NT2/D1 (cell line): Measurements from ENCODE around the gene VPS37C.
"Not testable (repeated sequence)": the region's sequence is repeated elsewhere in the genome, so short reads cannot be mapped to it uniquely, and the experiment has no call there.

Source experiments
- DNase-seq: peaks from one replicate; pipeline ENCODE4 v3.0.0-alpha.2; 2011; ENCODE audit warnings: low read depth, low spot score
- H3K27me3 ChIP-seq: 2 replicates; pipeline ENCODE4 v1.6.0; 2011; ENCODE audit warnings: mild to moderate bottlenecking; ENCODE audit not compliant: insufficient read length, insufficient read depth
- H3K36me3 ChIP-seq: 2 replicates; pipeline ENCODE4 v1.6.1; 2011; ENCODE audit warnings: mild to moderate bottlenecking, low read length, mixed read lengths; ENCODE audit not compliant: insufficient read depth, insufficient read length
- H3K4me1 ChIP-seq: 2 replicates; pipeline ENCODE4 v1.5.1; 2011; ENCODE audit not compliant: insufficient read depth, insufficient read length
- H3K4me3 ChIP-seq: 2 replicates; pipeline ENCODE4 v1.5.1; 2011; ENCODE audit warnings: low read depth; ENCODE audit not compliant: insufficient read length
- H3K9ac ChIP-seq: 2 replicates; pipeline ENCODE4 v1.6.0; 2011; ENCODE audit warnings: low read depth; ENCODE audit not compliant: insufficient read length
- H3K9me3 ChIP-seq: 2 replicates; pipeline ENCODE4 v1.5.1; 2011; ENCODE audit warnings: mild to moderate bottlenecking, low read length; ENCODE audit not compliant: insufficient read depth
- SUZ12 ChIP-seq: IDR thresholded peaks from 2 replicates; pipeline ENCODE4 v1.6.1; 2011; ENCODE audit not compliant: insufficient read length, insufficient read depth; ENCODE audit errors: extremely low read depth
- YY1 ChIP-seq: IDR thresholded peaks from 2 replicates; pipeline ENCODE4 v1.6.1; 2011; ENCODE audit not compliant: insufficient read length, insufficient read depth
- ZNF274 ChIP-seq: IDR thresholded peaks from 2 replicates; pipeline ENCODE4 v1.6.1; 2011; ENCODE audit warnings: mild to moderate bottlenecking, low read depth, low read length

Gene VPS37C

GRCh38 chr11:61187505-61188130 is 26.4 kb upstream of the VPS37C start:
- no peaks in the 10 kb centered on the region for H3K27me3 ChIP-seq
- H3K9me3 ChIP-seq, result peaks cover 11% of the 10 kb centered on the region; the same call in 1 of the 2 replicates
- H3K4me3 ChIP-seq, result no peak overlapping the region
- no peaks in the 10 kb centered on the region for H3K36me3 ChIP-seq
- peaks cover 3% of the 10 kb centered on the region for H3K4me1 ChIP-seq
- DNase-seq, result peak; percentile 81
- no peak overlapping the region for H3K9ac ChIP-seq
- no peak for TF ChIP-seq SUZ12
- no peak for TF ChIP-seq ZNF274
- no peak for TF ChIP-seq YY1

GRCh38 chr11:61186504-61186903 is 25.3 kb upstream of the VPS37C start:
- no peak for DNase-seq
- H3K4me3 ChIP-seq, result no peak overlapping the region
- no peaks in the 10 kb centered on the region for H3K36me3 ChIP-seq
- H3K27me3 ChIP-seq, result no peaks in the 10 kb centered on the region
- H3K9me3 ChIP-seq, result peaks cover 10% of the 10 kb centered on the region; the same call in 1 of the 2 replicates
- peaks cover 3% of the 10 kb centered on the region for H3K4me1 ChIP-seq
- no peak overlapping the region for H3K9ac ChIP-seq
- TF ChIP-seq YY1, result no peak

- Histone ChIP-seq H3K9me3 (no peaks in the 10 kb centered on the region), H3K27me3 (no peaks in the 10 kb centered on the region)
- DNase-seq, result no peak
These were observed 22.4 kb upstream of the VPS37C start for GRCh38 chr11:61183645-61184044.

GRCh38 chr11:61181489-61181888 is 20.3 kb upstream of the VPS37C start:
- Histone ChIP-seq H3K9ac (no peak overlapping the region), H3K4me3 (no peak overlapping the region), H3K36me3 (no peaks in the 10 kb centered on the region), H3K9me3 (no peaks in the 10 kb centered on the region), H3K27me3 (no peaks in the 10 kb centered on the region), H3K4me1 (peaks cover 3% of the 10 kb centered on the region)
- no peak for DNase-seq
- no peak for TF ChIP-seq SUZ12
- TF ChIP-seq ZNF274, result no peak
- TF ChIP-seq YY1, result no peak

More at GRCh38 chr11:61183645-61184044, 22.4 kb upstream of the VPS37C start:
- Histone ChIP-seq H3K4me1 (peaks cover 3% of the 10 kb centered on the region), H3K9ac (no peak overlapping the region), H3K36me3 (no peaks in the 10 kb centered on the region), H3K4me3 (no peak overlapping the region)
- TF ChIP-seq SUZ12, result no peak
- no peak for TF ChIP-seq ZNF274
- no peak for TF ChIP-seq YY1

GRCh38 chr11:61180205-61180604 is 19.0 kb upstream of the VPS37C start:
- H3K4me3 ChIP-seq, DNase-seq, H3K27me3 ChIP-seq, H3K9me3 ChIP-seq, H3K9ac ChIP-seq, H3K36me3 ChIP-seq, H3K4me1 ChIP-seq: not testable (repeated sequence)

- Histone ChIP-seq H3K4me3 (no peak overlapping the region), H3K9me3 (peaks cover 13% of the 10 kb centered on the region; the same call in 1 of the 2 replicates), H3K27me3 (peaks cover 5% of the 10 kb centered on the region), H3K36me3 (no peaks in the 10 kb centered on the region), H3K4me1 (no peaks in the 10 kb centered on the region), H3K9ac (no peak overlapping the region)
- no peak for DNase-seq
- TF ChIP-seq YY1 (no peak), SUZ12 (no peak), ZNF274 (no peak)
These were observed 15.2 kb upstream of the VPS37C start for GRCh38 chr11:61176446-61176845.

- Histone ChIP-seq H3K4me1 (no peaks in the 10 kb centered on the region), H3K9me3 (peaks cover 13% of the 10 kb centered on the region; the same call in 1 of the 2 replicates), H3K4me3 (no peak overlapping the region), H3K27me3 (peaks cover 5% of the 10 kb centered on the region), H3K9ac (no peak overlapping the region), H3K36me3 (no peaks in the 10 kb centered on the region)
- TF ChIP-seq SUZ12, result no peak
- no peak for TF ChIP-seq ZNF274
- TF ChIP-seq YY1, result no peak
- DNase-seq, result no peak
These were observed 13.7 kb upstream of the VPS37C start for GRCh38 chr11:61174949-61175348.
